ENCODE results near the gene SUSD4.

Gene SUSD4

GRCh38 chr1:223337174-223337869 lies 26.7 kb downstream of the SUSD4 start:
- H3K27ac ChIP-seq = no peak overlapping the region
- no peak for TF ChIP-seq CTCF (conservative IDR thresholded peaks at IDR 0.05)

- H3K27ac ChIP-seq = no peak overlapping the region
- no peak for TF ChIP-seq CTCF (conservative IDR thresholded peaks at IDR 0.05)
Measured at GRCh38 chr1:223334156-223334555, 29.8 kb downstream of the SUSD4 start.

GRCh38 chr1:223332997-223333396 lies 31.0 kb downstream of the SUSD4 start:
- no peak for TF ChIP-seq CTCF (conservative IDR thresholded peaks at IDR 0.05)
- no peak overlapping the region for H3K27ac ChIP-seq

- H3K27ac ChIP-seq = no peak overlapping the region
- no peak for TF ChIP-seq CTCF (conservative IDR thresholded peaks at IDR 0.05)
Measured at GRCh38 chr1:223331929-223332328, 32.0 kb downstream of the SUSD4 start.

- TF ChIP-seq CTCF (conservative IDR thresholded peaks at IDR 0.05) = no peak
- H3K27ac ChIP-seq = no peak overlapping the region
Measured at GRCh38 chr1:223331301-223331700, 32.7 kb downstream of the SUSD4 start.

- H3K27ac ChIP-seq = no peak overlapping the region
- no peak for TF ChIP-seq CTCF (conservative IDR thresholded peaks at IDR 0.05)
Measured at GRCh38 chr1:223330466-223330865, 33.5 kb downstream of the SUSD4 start.

- TF ChIP-seq CTCF (conservative IDR thresholded peaks at IDR 0.05) = no peak
- H3K27ac ChIP-seq = no peak overlapping the region
Measured at GRCh38 chr1:223329664-223330415, 34.1 kb downstream of the SUSD4 start.
